Measurements from ENCODE around the gene TRIM29. TPM values are rescaled to one million over a fixed set of nuclear protein-coding genes. Genes with fewer than 3 reads are reported as not detected.

TRIM29 gene
- total RNA-seq, 2 donors from 2014 or later: not detected

GRCh38 chr11:120122924-120123683 is 14.8 kb downstream of the TRIM29 start:
- H3K4me1 Mint-ChIP-seq: peaks cover 8% of the 10 kb centered on the region
- no peaks in the 10 kb centered on the region for H3K36me3 ChIP-seq (ENCODE audit: control insufficient read depth, insufficient read depth, low read length)
- no peak overlapping the region for H3K27ac ChIP-seq (ENCODE audit: low read depth, low read length)
- H3K4me1 ChIP-seq (ENCODE audit: control insufficient read depth, insufficient read depth, low read length): no peaks in the 10 kb centered on the region
- H3K9me3 Mint-ChIP-seq: peaks cover 3% of the 10 kb centered on the region
- peaks cover 40% of the 10 kb centered on the region for H3K27me3 Mint-ChIP-seq (ENCODE audit: insufficient read depth)
- H3K27ac Mint-ChIP-seq: no peak overlapping the region
- no peaks in the 10 kb centered on the region for H3K9me3 ChIP-seq (ENCODE audit: control insufficient read depth, low read length)
- no peak overlapping the region for H3K4me3 Mint-ChIP-seq
- TF ChIP-seq CTCF (conservative IDR thresholded peaks at IDR 0.05): no peak
- DNase-seq: no peak
- H3K36me3 Mint-ChIP-seq (ENCODE audit: low read depth): no peaks in the 10 kb centered on the region
- H3K9ac ChIP-seq (ENCODE audit: extremely low read depth, low read length, poor library complexity, severe bottlenecking): no peak overlapping the region
- 91% methylated on average over 10 to 12 of the region's 12 CpGs for WGBS, 2 experiments (ENCODE audit: insufficient coverage in 1 of 2, insufficient read length in 1 of 2)
- H3K4me3 ChIP-seq (ENCODE audit: low read length): no peak overlapping the region
- H3K27me3 ChIP-seq (ENCODE audit: control insufficient read depth, insufficient read depth, low read length, poor library complexity, severe bottlenecking): peaks cover 13% of the 10 kb centered on the region

GRCh38 chr11:120121914-120122473 is 15.9 kb downstream of the TRIM29 start:
- Histone ChIP-seq H3K27ac (ENCODE audit: low read depth, low read length) (no peak overlapping the region), H3K9ac (ENCODE audit: extremely low read depth, low read length, poor library complexity, severe bottlenecking) (no peak overlapping the region), H3K36me3 (ENCODE audit: control insufficient read depth, insufficient read depth, low read length) (no peaks in the 10 kb centered on the region), H3K4me3 (ENCODE audit: low read length) (no peak overlapping the region), H3K27me3 (ENCODE audit: control insufficient read depth, insufficient read depth, low read length, poor library complexity, severe bottlenecking) (peaks cover 2% of the 10 kb centered on the region), H3K4me1 (ENCODE audit: control insufficient read depth, insufficient read depth, low read length) (no peaks in the 10 kb centered on the region), H3K9me3 (ENCODE audit: control insufficient read depth, low read length) (no peaks in the 10 kb centered on the region)
- Mint-ChIP-seq H3K4me3 (no peak overlapping the region), H3K27ac (no peak overlapping the region), H3K36me3 (ENCODE audit: low read depth) (no peaks in the 10 kb centered on the region), H3K4me1 (peaks cover 13% of the 10 kb centered on the region), H3K27me3 (ENCODE audit: insufficient read depth) (peaks cover 35% of the 10 kb centered on the region), H3K9me3 (peaks cover 3% of the 10 kb centered on the region)
- no peak for DNase-seq
- WGBS, 2 experiments (ENCODE audit: insufficient coverage in 1 of 2, insufficient read length in 1 of 2): 69 to 74% methylated on average over 3 to 8 of the region's 9 CpGs
- TF ChIP-seq CTCF (conservative IDR thresholded peaks at IDR 0.05): no peak

GRCh38 chr11:120121336-120121735 is 16.6 kb downstream of the TRIM29 start:
- Mint-ChIP-seq H3K27ac (no peak overlapping the region), H3K27me3 (ENCODE audit: insufficient read depth) (peaks cover 32% of the 10 kb centered on the region), H3K36me3 (ENCODE audit: low read depth) (no peaks in the 10 kb centered on the region), H3K4me3 (no peak overlapping the region), H3K9me3 (peaks cover 3% of the 10 kb centered on the region), H3K4me1 (peaks cover 13% of the 10 kb centered on the region)
- H3K4me3 ChIP-seq (ENCODE audit: low read length): no peak overlapping the region
- no peak overlapping the region for H3K9ac ChIP-seq (ENCODE audit: extremely low read depth, low read length, poor library complexity, severe bottlenecking)
- H3K27ac ChIP-seq (ENCODE audit: low read depth, low read length): no peak overlapping the region
- 90% methylated on average over 3 of the region's 3 CpGs; no CpG with 5 or more reads in 1 of the 2 experiments for WGBS, 2 experiments (ENCODE audit: insufficient coverage in 1 of 2, insufficient read length in 1 of 2)
- no peaks in the 10 kb centered on the region for H3K4me1 ChIP-seq (ENCODE audit: control insufficient read depth, insufficient read depth, low read length)
- H3K9me3 ChIP-seq (ENCODE audit: control insufficient read depth, low read length): no peaks in the 10 kb centered on the region
- no peak for DNase-seq
- no peak for TF ChIP-seq CTCF (conservative IDR thresholded peaks at IDR 0.05)
- H3K27me3 ChIP-seq (ENCODE audit: control insufficient read depth, insufficient read depth, low read length, poor library complexity, severe bottlenecking): no peaks in the 10 kb centered on the region
- H3K36me3 ChIP-seq (ENCODE audit: control insufficient read depth, insufficient read depth, low read length): no peaks in the 10 kb centered on the region
